Measurements from ENCODE around the gene THSD7A.
"Not testable (repeated sequence)": the region's sequence is repeated elsewhere in the genome, so short reads cannot be mapped to it uniquely, and the experiment has no call there.

THSD7A gene

GRCh38 chr7:11458736-11459483 lies 373.1 kb downstream of the THSD7A start:
- DNase-seq, result no peak

DNA sequence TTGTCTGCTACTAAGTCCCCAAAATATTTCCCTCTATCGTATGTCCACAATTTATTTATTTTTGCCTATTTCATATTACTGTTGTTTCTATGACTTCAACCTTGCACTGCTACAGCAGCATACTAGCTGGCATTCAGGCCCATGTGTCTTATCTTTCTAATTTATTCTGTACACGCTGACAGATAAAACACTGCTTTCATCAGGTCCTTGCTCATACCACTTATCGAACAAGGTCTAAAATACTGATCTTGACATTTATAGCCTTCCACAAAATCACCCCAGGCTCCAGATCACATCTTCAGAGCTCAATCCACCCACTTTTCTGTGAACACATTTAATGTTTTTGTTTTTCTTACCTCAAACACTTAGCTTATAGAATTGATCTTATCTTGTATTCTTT lies 374.6 kb downstream of the THSD7A start:
- no peak for DNase-seq

GRCh38 chr7:11456574-11456973 lies 375.4 kb downstream of the THSD7A start:
- no peak for DNase-seq

DNA sequence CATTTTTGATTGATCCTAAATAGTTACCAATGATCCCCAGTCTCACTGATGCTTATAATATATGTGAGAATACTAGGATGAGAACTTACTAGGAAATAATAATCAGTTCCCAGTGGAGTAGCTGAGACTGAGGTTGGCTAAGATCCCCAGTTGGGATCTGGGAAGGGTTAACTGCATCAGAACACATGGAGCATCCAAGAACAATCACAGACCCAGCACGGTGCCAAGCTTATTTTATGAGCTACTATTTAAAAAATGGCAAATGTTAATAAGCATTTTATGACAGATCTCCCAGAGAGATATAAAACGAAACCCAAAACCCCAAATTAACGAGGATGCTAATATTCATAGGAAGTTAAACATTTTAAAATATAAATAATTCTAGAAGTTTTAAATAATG lies 379.5 kb downstream of the THSD7A start:
- DNase-seq, result no peak

GRCh38 chr7:11450281-11450680 lies 381.7 kb downstream of the THSD7A start:
- no peak for DNase-seq

DNA sequence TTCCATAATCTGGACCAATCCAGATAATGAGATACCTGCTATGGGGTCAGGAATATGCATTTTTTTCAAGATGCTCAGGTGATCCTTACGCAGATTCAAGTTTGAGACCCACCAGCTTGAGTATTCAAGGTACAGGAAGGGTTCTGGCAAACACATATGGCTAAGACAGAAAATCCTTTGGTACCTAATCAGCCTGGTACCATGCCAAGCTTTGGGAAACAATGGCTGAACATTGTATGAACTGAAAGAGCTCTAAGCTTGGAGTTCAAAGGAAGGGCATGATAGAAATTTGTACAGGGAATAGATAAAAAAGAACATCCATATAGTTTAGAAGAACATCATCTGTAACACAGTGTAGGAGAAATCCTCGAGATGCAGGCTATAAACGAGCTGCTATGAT lies 382.7 kb downstream of the THSD7A start:
- DNase-seq, result no peak

GRCh38 chr7:11448323-11448722 lies 383.7 kb downstream of the THSD7A start:
- no peak for DNase-seq

DNA sequence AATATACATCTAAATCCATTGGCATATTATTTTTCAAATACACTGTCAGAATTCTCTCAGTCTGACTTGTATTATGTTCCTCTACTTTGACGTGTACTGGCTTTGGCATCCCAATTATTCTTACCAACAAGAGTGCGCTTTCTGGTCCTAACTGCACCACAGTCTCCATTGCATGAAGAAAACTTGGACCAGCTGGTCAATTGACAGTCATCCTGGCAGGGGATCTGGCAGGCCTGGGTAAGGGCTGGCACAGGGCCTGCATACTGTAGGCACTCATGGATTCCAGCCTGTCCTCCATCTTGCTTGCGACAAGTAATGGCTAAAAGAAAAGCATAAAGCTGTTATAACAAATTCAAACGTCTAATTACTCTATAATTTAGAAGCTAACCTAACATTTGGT lies 384.9 kb downstream of the THSD7A start:
- peak in 1 of 14 donors; percentile 20 for DNase-seq

- not testable (repeated sequence) for DNase-seq
These were observed 388.1 kb downstream of the THSD7A start for GRCh38 chr7:11443934-11444333.

- no peak for DNase-seq
These were observed 394.0 kb downstream of the THSD7A start for GRCh38 chr7:11437994-11438393.

DNA sequence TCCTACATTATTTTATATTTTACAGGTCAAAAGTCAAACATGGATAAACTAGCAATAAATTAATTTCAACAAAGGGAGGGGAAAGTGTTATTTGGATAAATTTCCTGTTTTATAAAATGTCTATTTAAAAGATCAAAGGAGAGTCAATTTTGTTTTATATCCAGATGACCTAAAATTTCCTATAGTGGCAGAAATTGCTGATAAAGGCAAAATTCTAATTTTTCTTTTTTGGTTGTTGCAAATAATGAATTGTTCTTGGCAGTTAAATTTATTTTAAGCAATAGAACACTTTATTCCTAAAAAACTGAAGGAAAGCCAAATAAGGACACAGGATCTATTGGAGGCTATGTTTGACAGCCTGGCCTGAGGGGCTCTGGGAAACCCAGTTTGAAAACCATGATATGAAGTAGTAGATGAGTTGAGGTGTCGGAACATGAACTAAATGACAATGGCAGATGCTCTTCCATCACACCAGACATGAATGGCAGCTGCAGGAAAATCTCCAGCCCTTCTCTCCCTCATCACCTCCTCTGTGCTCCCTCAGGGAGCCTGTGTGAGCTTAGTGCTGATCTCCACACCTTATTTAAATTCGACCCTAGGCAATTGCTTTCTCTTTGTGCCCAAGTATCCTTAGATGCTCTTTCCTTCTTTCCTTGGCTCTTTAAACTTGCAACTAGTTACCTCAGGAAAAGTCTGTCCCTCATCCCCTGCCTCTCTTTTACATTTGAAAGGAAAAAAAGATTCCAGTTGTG lies 395.0 kb downstream of the THSD7A start:
- DNase-seq, result no peak

DNA sequence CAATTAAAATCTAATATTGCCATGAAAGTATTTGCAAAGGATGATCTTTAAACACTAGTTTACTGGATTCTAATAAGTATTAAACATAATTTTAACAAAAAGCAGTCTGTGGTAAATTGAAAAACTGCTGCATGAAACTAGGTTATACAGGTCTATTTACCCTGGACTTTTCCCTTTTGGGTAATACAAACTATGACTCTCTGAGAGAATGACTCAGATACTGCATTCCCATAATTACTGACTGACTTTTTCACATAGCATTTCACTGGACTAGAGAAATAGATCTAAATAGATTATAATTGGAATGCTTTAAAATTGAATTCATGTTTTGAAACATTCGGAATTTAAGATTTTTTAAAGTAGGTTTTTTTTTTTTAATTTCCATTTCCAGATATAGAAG lies 395.7 kb downstream of the THSD7A start:
- no peak for DNase-seq

- DNase-seq, result no peak
These were observed 397.6 kb downstream of the THSD7A start for GRCh38 chr7:11434366-11434765.

DNA sequence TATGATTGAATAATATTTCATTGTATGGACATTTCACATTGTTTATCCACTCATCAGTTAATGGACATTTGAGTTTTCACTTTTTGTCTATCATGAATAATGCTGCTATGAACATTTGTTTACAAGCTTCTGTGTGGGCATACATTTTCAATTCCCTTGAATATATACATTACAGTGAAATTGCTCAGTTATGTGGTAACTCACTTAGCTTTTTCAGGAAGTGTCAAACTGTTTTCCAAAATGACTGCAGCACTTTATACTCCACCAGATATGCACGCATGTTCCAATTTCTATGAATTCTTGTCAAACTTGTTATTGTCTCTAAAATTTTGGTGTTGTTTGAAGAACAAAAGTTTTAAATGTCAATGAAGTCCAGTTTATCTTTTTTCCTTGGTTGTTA lies 401.2 kb downstream of the THSD7A start:
- no peak for DNase-seq

DNA sequence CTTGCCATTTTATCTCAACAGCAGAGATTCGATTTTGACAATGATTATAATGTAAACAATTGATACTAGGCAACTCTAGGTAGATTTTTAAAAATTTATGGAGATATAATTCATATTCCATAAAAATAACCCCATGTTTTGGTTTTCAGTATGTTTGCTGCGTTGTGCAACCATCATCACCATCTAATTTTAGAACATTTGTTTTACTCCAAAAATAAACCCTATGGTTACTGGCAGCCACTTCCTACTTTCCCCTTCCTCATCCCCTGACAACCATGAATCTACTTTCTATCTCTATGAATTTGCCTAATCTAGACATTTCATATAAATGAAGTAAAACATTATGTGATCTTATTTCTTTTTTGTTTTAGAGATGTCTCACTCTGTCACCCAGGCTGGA lies 401.9 kb downstream of the THSD7A start:
- no peak for DNase-seq

DNA sequence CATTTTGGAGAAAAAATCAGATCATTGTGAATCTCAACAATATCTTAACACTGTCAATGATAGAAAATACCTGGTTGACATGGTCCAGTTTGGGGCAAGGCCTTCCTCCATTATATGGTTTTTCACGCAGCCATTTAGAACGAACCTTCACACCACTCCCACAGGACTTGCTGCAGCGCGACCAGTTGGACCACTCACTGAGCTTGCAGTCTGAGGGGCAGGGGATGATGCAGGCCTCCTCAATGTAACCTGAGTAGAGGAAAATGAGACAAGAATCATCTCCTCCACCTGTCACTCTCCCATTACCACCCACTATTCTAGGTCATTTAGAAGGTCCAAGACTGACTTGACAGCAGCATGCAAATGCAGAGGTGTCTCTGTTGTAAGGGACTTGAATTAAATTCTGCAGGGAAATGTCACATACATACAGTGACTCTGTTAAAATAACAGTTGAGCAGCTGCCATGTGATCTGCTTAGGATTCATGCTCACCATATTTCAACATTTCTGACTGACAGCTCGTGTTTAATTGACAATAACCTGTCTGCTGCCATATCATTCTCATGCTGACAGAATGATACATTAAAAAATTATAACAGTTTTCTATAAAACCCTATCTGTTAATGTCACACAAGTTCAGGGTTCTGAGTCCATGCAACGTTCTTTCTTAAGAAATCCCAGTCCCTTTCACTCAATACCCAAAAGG lies 403.0 kb downstream of the THSD7A start:
- DNase-seq, result no peak

GRCh38 chr7:11427686-11428273 lies 404.2 kb downstream of the THSD7A start:
- DNase-seq, result no peak

- no peak for DNase-seq
These were observed 408.0 kb downstream of the THSD7A start for GRCh38 chr7:11424006-11424405.

DNA sequence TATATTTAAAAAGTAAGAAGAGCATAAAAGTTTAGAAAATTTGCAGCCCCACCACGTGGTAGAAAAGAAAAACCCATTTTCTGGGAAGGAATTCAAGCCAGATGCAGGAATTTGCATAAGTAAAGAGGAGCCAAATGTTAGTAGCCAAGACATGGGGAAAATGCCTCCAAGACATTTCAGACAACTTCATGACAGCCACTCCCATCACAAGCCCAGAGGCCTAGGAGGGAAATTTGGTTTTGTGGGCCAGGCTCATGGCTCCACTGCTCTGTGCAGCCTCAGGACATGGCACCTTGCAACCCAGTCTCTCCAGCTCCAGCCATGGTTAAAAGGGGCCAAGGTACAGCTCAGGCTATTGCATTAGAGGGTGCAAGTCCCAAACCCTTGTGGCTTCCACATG lies 411.9 kb downstream of the THSD7A start:
- DNase-seq, result no peak

DNA sequence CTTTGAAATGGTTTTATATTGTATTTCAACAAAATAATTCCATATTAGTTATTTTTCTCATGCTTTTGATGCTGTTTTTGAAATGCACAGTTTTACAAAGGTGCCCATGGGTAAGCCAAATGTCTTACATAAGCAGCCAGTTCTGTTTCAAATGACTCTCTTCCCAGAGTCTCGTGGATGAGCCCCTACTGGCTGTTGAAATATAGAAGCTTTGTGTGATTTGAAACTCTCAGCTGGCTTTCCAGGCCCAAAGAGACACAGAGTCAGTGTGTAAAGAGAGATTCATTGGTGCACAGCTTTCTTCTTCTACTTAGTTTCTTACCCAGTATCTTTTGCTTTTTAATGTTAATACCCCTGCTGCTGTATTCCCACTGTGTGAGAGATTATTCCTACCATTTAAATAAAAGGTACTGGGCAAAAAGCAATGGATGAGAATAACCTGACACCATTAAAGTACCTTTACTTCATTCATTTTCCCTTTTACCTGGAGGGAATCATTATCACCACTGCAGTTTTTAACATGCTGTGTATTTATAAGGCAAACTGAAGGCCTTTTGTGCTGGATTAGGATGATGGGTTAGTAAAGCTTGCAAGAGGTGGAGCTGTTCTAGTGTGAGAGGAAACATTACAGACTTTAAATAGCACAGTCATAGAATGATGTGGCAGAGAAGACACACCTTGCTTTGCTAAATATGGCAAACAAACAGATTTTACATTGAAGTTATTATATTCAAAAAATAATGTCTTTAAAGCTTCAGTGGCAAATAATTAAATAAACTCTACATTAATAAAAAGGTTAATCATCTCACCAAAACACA lies 415.1 kb downstream of the THSD7A start:
- DNase-seq, result peak in 1 of 14 donors; percentile 9

GRCh38 chr7:11415101-11415500 lies 416.9 kb downstream of the THSD7A start:
- DNase-seq, result no peak

DNA sequence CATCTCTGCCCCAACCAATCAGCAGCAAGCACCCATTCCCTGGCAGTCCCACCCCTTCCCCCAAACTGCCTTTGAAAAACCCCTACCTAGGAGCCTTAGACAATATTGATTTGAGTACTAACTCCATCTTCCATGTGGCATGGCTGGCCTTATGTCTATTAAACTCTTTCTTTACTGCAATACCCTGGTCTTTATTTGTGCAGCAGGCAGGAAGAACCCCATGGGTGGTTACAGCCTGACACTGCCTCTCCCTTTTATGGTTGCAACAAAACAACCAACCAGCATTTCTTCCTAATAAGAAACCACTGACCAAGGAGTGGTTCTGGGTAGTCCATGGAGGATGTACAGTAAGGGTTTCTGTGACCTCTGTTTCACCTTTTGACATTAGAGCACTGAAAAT lies 418.1 kb downstream of the THSD7A start:
- DNase-seq, result no peak
